ENCODE results near the gene ADGRV1. TPM values are rescaled to one million over a fixed set of nuclear protein-coding genes. Genes with fewer than 3 reads are reported as not detected.

The ADGRV1 gene
- total RNA-seq, 4 donors from 2014 or later, result 0.28 to 6.5 (median 3.7) TPM

- no peaks in the 10 kb centered on the region for H3K4me1 ChIP-seq
- H3K36me3 ChIP-seq, result no peaks in the 10 kb centered on the region
- H3K4me3 ChIP-seq, result no peak overlapping the region
- no peak for DNase-seq
- H3K27ac ChIP-seq, result no peak overlapping the region
- no peaks in the 10 kb centered on the region for H3K9me3 ChIP-seq
- TF ChIP-seq POLR2A (IDR thresholded peaks at IDR 0.05) (no peak), CTCF (IDR thresholded peaks at IDR 0.05) (no peak)
- no peaks in the 10 kb centered on the region for H3K27me3 ChIP-seq
Observed at GRCh38 chr5:90981177-90981576, 422.6 kb downstream of the ADGRV1 start.

- TF ChIP-seq POLR2A (IDR thresholded peaks at IDR 0.05), result no peak
- no peak for TF ChIP-seq CTCF (IDR thresholded peaks at IDR 0.05)
- no peaks in the 10 kb centered on the region for H3K9me3 ChIP-seq
- H3K4me3 ChIP-seq, result no peak overlapping the region
- no peaks in the 10 kb centered on the region for H3K27me3 ChIP-seq
- no peaks in the 10 kb centered on the region for H3K4me1 ChIP-seq
- no peak overlapping the region for H3K27ac ChIP-seq
- DNase-seq, result no peak
- no peaks in the 10 kb centered on the region for H3K36me3 ChIP-seq
Observed at GRCh38 chr5:90981821-90982220, 423.2 kb downstream of the ADGRV1 start.

- Histone ChIP-seq H3K27ac (no peak overlapping the region), H3K4me1 (no peaks in the 10 kb centered on the region), H3K36me3 (no peaks in the 10 kb centered on the region), H3K9me3 (no peaks in the 10 kb centered on the region), H3K27me3 (no peaks in the 10 kb centered on the region), H3K4me3 (no peak overlapping the region)
- TF ChIP-seq POLR2A (IDR thresholded peaks at IDR 0.05), result no peak
- no peak for TF ChIP-seq CTCF (IDR thresholded peaks at IDR 0.05)
- DNase-seq, result no peak
Observed at GRCh38 chr5:90982576-90982975, 424.0 kb downstream of the ADGRV1 start.

- no peak for DNase-seq
- Histone ChIP-seq H3K36me3 (no peaks in the 10 kb centered on the region), H3K9me3 (no peaks in the 10 kb centered on the region), H3K27ac (no peak overlapping the region), H3K4me1 (no peaks in the 10 kb centered on the region), H3K27me3 (no peaks in the 10 kb centered on the region), H3K4me3 (no peak overlapping the region)
- TF ChIP-seq POLR2A (IDR thresholded peaks at IDR 0.05) (no peak), CTCF (IDR thresholded peaks at IDR 0.05) (no peak)
Observed at GRCh38 chr5:90983148-90983547, 424.6 kb downstream of the ADGRV1 start.

GRCh38 chr5:90983711-90984124, 425.1 kb downstream of the ADGRV1 start:
- no peaks in the 10 kb centered on the region for H3K36me3 ChIP-seq
- TF ChIP-seq CTCF (IDR thresholded peaks at IDR 0.05), result no peak
- no peak for TF ChIP-seq POLR2A (IDR thresholded peaks at IDR 0.05)
- no peak overlapping the region for H3K27ac ChIP-seq
- H3K4me3 ChIP-seq, result no peak overlapping the region
- no peaks in the 10 kb centered on the region for H3K9me3 ChIP-seq
- no peaks in the 10 kb centered on the region for H3K4me1 ChIP-seq
- DNase-seq, result no peak
- H3K27me3 ChIP-seq, result no peaks in the 10 kb centered on the region

GRCh38 chr5:90985341-90985740, 426.7 kb downstream of the ADGRV1 start:
- no peak for DNase-seq
- H3K9me3 ChIP-seq, result no peaks in the 10 kb centered on the region
- no peak overlapping the region for H3K4me3 ChIP-seq
- H3K27ac ChIP-seq, result no peak overlapping the region
- no peak for TF ChIP-seq CTCF (IDR thresholded peaks at IDR 0.05)
- no peak for TF ChIP-seq POLR2A (IDR thresholded peaks at IDR 0.05)
- no peaks in the 10 kb centered on the region for H3K27me3 ChIP-seq
- no peaks in the 10 kb centered on the region for H3K36me3 ChIP-seq
- H3K4me1 ChIP-seq, result no peaks in the 10 kb centered on the region

Data from Peyer's patch (tissue), 4 donors.